ENCODE results near the gene ZEB2. TPM values are rescaled to one million over a fixed set of nuclear protein-coding genes. Genes with fewer than 3 reads are reported as not detected.

ZEB2 gene
- total and polyA plus RNA-seq, 10 of the 15 experiments (the other 5 are each of a cell fraction or from before 2014, with no cell fraction given) = 0.14 to 3.2 (median 0.84) TPM

DNA sequence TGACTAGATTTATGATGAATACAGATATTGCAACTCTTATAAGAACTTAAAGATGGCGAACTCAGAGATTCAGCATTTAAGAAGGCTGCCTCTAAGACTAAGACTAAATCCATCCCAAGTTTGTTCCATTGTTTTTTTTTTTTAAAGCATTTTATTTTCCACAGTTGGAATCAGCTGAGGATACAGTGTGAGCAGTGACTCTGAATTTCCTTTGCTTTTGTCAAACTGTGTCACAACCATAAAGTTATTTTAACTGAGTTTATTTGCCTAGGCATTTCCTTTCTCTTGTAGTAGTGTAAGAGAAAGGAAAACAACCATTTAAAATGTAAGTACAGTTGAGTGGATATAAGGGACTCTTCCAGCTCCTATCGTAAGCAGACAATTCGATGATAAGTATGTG is 63.9 kb downstream of the ZEB2 start:
- ATAC-seq (no peak), DNase-seq (ENCODE audit: low read depth, low spot score) (no peak), FAIRE-seq (no peak)
- TF ChIP-seq ZBTB33 (IDR thresholded peaks at IDR 0.05) = no peak
- TF ChIP-seq LARP7 (IDR thresholded peaks at IDR 0.05) = no peak
- TF ChIP-seq RAD51 (IDR thresholded peaks at IDR 0.05) = no peak
- TF ChIP-seq, protein P1, sequence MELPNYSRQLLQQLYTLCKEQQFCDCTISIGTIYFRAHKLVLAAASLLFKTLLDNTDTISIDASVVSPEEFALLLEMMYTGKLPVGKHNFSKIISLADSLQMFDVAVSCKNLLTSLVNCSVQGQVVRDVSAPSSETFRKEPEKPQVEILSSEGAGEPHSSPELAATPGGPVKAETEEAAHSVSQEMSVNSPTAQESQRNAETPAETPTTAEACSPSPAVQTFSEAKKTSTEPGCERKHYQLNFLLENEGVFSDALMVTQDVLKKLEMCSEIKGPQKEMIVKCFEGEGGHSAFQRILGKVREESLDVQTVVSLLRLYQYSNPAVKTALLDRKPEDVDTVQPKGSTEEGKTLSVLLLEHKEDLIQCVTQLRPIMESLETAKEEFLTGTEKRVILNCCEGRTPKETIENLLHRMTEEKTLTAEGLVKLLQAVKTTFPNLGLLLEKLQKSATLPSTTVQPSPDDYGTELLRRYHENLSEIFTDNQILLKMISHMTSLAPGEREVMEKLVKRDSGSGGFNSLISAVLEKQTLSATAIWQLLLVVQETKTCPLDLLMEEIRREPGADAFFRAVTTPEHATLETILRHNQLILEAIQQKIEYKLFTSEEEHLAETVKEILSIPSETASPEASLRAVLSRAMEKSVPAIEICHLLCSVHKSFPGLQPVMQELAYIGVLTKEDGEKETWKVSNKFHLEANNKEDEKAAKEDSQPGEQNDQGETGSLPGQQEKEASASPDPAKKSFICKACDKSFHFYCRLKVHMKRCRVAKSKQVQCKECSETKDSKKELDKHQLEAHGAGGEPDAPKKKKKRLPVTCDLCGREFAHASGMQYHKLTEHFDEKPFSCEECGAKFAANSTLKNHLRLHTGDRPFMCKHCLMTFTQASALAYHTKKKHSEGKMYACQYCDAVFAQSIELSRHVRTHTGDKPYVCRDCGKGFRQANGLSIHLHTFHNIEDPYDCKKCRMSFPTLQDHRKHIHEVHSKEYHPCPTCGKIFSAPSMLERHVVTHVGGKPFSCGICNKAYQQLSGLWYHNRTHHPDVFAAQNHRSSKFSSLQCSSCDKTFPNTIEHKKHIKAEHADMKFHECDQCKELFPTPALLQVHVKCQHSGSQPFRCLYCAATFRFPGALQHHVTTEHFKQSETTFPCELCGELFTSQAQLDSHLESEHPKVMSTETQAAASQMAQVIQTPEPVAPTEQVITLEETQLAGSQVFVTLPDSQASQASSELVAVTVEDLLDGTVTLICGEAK (IDR thresholded peaks at IDR 0.05; ENCODE audit: borderline replicate concordance) = no peak
- no peak for TF ChIP-seq EZH2 (IDR thresholded peaks at IDR 0.05; ENCODE audit: borderline replicate concordance, control insufficient read depth, low read depth, low read length)
- TF ChIP-seq, protein P2, sequence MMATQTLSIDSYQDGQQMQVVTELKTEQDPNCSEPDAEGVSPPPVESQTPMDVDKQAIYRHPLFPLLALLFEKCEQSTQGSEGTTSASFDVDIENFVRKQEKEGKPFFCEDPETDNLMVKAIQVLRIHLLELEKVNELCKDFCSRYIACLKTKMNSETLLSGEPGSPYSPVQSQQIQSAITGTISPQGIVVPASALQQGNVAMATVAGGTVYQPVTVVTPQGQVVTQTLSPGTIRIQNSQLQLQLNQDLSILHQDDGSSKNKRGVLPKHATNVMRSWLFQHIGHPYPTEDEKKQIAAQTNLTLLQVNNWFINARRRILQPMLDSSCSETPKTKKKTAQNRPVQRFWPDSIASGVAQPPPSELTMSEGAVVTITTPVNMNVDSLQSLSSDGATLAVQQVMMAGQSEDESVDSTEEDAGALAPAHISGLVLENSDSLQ (IDR thresholded peaks at IDR 0.05) = no peak
- TF ChIP-seq, protein P3, sequence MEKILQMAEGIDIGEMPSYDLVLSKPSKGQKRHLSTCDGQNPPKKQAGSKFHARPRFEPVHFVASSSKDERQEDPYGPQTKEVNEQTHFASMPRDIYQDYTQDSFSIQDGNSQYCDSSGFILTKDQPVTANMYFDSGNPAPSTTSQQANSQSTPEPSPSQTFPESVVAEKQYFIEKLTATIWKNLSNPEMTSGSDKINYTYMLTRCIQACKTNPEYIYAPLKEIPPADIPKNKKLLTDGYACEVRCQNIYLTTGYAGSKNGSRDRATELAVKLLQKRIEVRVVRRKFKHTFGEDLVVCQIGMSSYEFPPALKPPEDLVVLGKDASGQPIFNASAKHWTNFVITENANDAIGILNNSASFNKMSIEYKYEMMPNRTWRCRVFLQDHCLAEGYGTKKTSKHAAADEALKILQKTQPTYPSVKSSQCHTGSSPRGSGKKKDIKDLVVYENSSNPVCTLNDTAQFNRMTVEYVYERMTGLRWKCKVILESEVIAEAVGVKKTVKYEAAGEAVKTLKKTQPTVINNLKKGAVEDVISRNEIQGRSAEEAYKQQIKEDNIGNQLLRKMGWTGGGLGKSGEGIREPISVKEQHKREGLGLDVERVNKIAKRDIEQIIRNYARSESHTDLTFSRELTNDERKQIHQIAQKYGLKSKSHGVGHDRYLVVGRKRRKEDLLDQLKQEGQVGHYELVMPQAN (conservative IDR thresholded peaks at IDR 0.05) = no peak
- TF ChIP-seq NRF1 (conservative IDR thresholded peaks at IDR 0.05; ENCODE audit: low read depth, low read length) = no peak
- no peak for TF ChIP-seq PAX5 (IDR thresholded peaks at IDR 0.05; ENCODE audit: borderline replicate concordance, low read depth, low read length)
- no peak for TF ChIP-seq PAX8 (IDR thresholded peaks at IDR 0.05)
- TF ChIP-seq SMAD1 (IDR thresholded peaks at IDR 0.05; ENCODE audit: low read depth, partially characterized antibody) = no peak
- TF ChIP-seq ZNF274 (IDR thresholded peaks at IDR 0.05; ENCODE audit: insufficient read depth, insufficient read length) = no peak
- no peak for TF ChIP-seq ETV6 (conservative IDR thresholded peaks at IDR 0.05 in 1 of 2, IDR thresholded peaks at IDR 0.05 in 1 of 2; ENCODE audit: borderline replicate concordance in 1 of 2, low read depth in 1 of 2)
- Histone ChIP-seq H2AFZ (ENCODE audit: control insufficient read depth, low read depth, low read length) (no peak overlapping the region), H3K27me3 (replicated peaks in 1 of 2; ENCODE audit: control insufficient read depth in 2 of 2, insufficient read depth in 2 of 2, low read length in 1 of 2) (peaks cover 4% of the 10 kb centered on the region in 2 experiments; a peak in 2 of 4 replicates), H3K27ac (ENCODE audit: control insufficient read depth, insufficient read depth) (no peak overlapping the region), H3K9ac (ENCODE audit: control insufficient read depth, insufficient read depth, low read length) (no peak overlapping the region), H3K4me2 (ENCODE audit: control insufficient read depth, insufficient read depth) (no peak overlapping the region), H3K9me3 (replicated peaks; ENCODE audit: control insufficient read depth, insufficient read depth, low read length) (no peaks in the 10 kb centered on the region), H3K79me2 (ENCODE audit: control insufficient read depth, insufficient read depth, low read length) (no peaks in the 10 kb centered on the region), H3K4me1 (ENCODE audit: control insufficient read depth, insufficient read depth, low read length) (no peaks in the 10 kb centered on the region; the same call in 1 of the 2 replicates), H3K36me3 (ENCODE audit: control insufficient read depth in 2 of 2, insufficient read depth in 2 of 2, low read length in 1 of 2) (no peaks in the 10 kb centered on the region), H4K20me1 (ENCODE audit: control insufficient read depth, insufficient read depth) (peaks cover 4% of the 10 kb centered on the region; the same call in 1 of the 2 replicates), H3K4me3 (no peak overlapping the region)
- ChIA-PET CTCF (no interaction called here), SMC1A (ENCODE audit: uncharacterized antibody, unreplicated experiment) (interaction anchor here (1.1 to 1.2 kb wide), 2 partner anchors 12 to 939 kb away, joined by 3 read pairs; no protein-coding TSS in a partner anchor), RAD21 (ENCODE audit: unreplicated experiment) (no interaction called here), POLR2A (no interaction called here)
- in situ Hi-C loops (cut with MboI) = no loop called here
- BruUV-seq (replicated peaks) = no TSS peak
- intact Hi-C loops (cut with micrococcal nuclease; ENCODE audit: unreplicated experiment) = no loop called here
- WGBS (ENCODE audit: insufficient coverage, insufficient replicate concordance, low lambda C conversion rate, missing lambda C conversion rate) = 78% methylated on average over 3 of the region's 3 CpGs

Data from GM12878 (cell line).